H1 (cell line): ENCODE data around the gene SH3TC2. TPM values are rescaled to one million over a fixed set of nuclear protein-coding genes. Genes with fewer than 3 reads are reported as not detected.

Experiments
- CTCF ChIA-PET: fragments of 300-600 bp; sonication (Branson Sonifier 250); formaldehyde crosslinking; loops from one replicate; lab custom pipeline; 2021; ENCODE audit not compliant: partially characterized antibody; lab: Charles Lee
- POLR2A ChIA-PET: fragments of 300-600 bp; sonication (Branson Sonifier 250); formaldehyde crosslinking; loops from one replicate; lab custom pipeline; 2021; ENCODE audit warnings: inconsistent platforms; ENCODE audit not compliant: partially characterized antibody; lab: Charles Lee
- DNase-seq, 2 experiments: peaks; one replicate each; pipeline versions ENCODE4 v3.0.0 to v3.0.0-alpha.2; 2010 to 2022; ENCODE audit warnings: low spot score in 2 of 2, low read depth in 1 of 2, mixed read lengths in 1 of 2
- FAIRE-seq: peaks from 2 replicates; lab custom pipeline; 2011; peaks lifted over from hg19 to GRCh38; lab: Jason Lieb, UNC
- H2AFZ ChIP-seq: 2 replicates; pipeline ENCODE4 v1.8.1; 2012; ENCODE audit warnings: low read length, inconsistent platforms
- H2AK5ac ChIP-seq: 2 replicates; pipeline ENCODE4 v1.6.1; 2013; ENCODE audit warnings: low read depth, low read length
- H2BK120ac ChIP-seq: replicated peaks from 2 replicates; pipeline ENCODE3; 2013; ENCODE audit warnings: low read depth, low read length, inconsistent platforms
- H2BK12ac ChIP-seq: 2 replicates; pipeline ENCODE4 v1.6.1; 2013; ENCODE audit warnings: low read depth, low read length
- H2BK15ac ChIP-seq: 2 replicates; pipeline ENCODE4 v1.6.1; 2013; ENCODE audit warnings: low read length
- H2BK20ac ChIP-seq: 2 replicates; pipeline ENCODE4 v1.6.1; 2013; ENCODE audit warnings: low read length
- H2BK5ac ChIP-seq: 2 replicates; pipeline ENCODE4 v1.6.1; 2013; ENCODE audit warnings: low read depth, low read length
- H3K14ac ChIP-seq: 2 replicates; pipeline ENCODE4 v1.6.1; 2013; ENCODE audit warnings: inconsistent platforms; ENCODE audit not compliant: insufficient read length
- H3K18ac ChIP-seq: 2 replicates; pipeline ENCODE4 v1.6.1; 2013; ENCODE audit warnings: low read length; ENCODE audit errors: extremely low read depth
- H3K23ac ChIP-seq: 2 replicates; pipeline ENCODE4 v1.6.1; 2013; ENCODE audit warnings: inconsistent platforms; ENCODE audit not compliant: insufficient read length
- H3K23me2 ChIP-seq: 2 replicates; pipeline ENCODE4 v1.6.1; 2013; ENCODE audit warnings: low read depth, low read length
- H3K27ac ChIP-seq: 2 replicates; pipeline ENCODE4 v1.6.1; 2011; ENCODE audit warnings: low read depth, low read length, inconsistent platforms
- H3K27me3 ChIP-seq, 4 experiments: replicated peaks in 1 of 4; 1 replicate in 1 of 4; 2 replicates in 3 of 4; pipeline versions ENCODE4 v1.6.1 to v1.8.1; 2011 to 2013; ENCODE audit warnings: low read length in 3 of 4, mild to moderate bottlenecking in 3 of 4, inconsistent platforms in 2 of 4, mixed read lengths in 2 of 4, moderate library complexity in 1 of 4; ENCODE audit not compliant: control insufficient read depth in 3 of 4, insufficient read depth in 3 of 4; ENCODE audit errors: extremely low read depth in 1 of 4
- H3K36me3 ChIP-seq, 4 experiments: 2 replicates each; pipeline versions ENCODE4 v1.6.1 to v1.8.1; 2011 to 2013; ENCODE audit warnings: mild to moderate bottlenecking in 4 of 4, low read length in 3 of 4, moderate library complexity in 2 of 4, control low read depth in 1 of 4, inconsistent platforms in 1 of 4; ENCODE audit not compliant: insufficient read depth in 4 of 4, control insufficient read depth in 2 of 4
- H3K4ac ChIP-seq: replicated peaks from 2 replicates; pipeline ENCODE3; 2013; ENCODE audit warnings: low read length, low read depth, mixed read lengths, inconsistent platforms; ENCODE audit not compliant: insufficient read length
- H3K4me1 ChIP-seq, 4 experiments: replicated peaks in 1 of 4; 1 replicate in 1 of 4; 2 replicates in 3 of 4; pipeline versions ENCODE4 v1.6.1 to v1.8.1; 2011 to 2013; ENCODE audit warnings: low read length in 3 of 4, inconsistent platforms in 2 of 4, mixed read lengths in 1 of 4; ENCODE audit not compliant: insufficient read depth in 4 of 4, control insufficient read depth in 3 of 4
- H3K4me2 ChIP-seq, 2 experiments: 2 replicates each; pipeline versions ENCODE4 v1.6.1 to v1.8.1; 2011 to 2013; ENCODE audit warnings: low read depth in 2 of 2, low read length in 2 of 2, control low read depth in 1 of 2, inconsistent platforms in 1 of 2, mild to moderate bottlenecking in 1 of 2; ENCODE audit not compliant: insufficient read depth in 1 of 2
- H3K4me3 ChIP-seq, 4 experiments: fragments of 200-600, 300-600 bp in 1 of 4; sonication (generic), shearing (Covaris generic), sonication (Bioruptor Twin) in 1 of 4; 2 replicates each; pipeline versions ENCODE4 v1.5.1 to v1.8.1; 2011 to 2016; ENCODE audit warnings: low read length in 4 of 4, low read depth in 3 of 4, control low read depth in 2 of 4, inconsistent platforms in 2 of 4, mild to moderate bottlenecking in 2 of 4, mixed read lengths in 1 of 4, moderate library complexity in 1 of 4; ENCODE audit not compliant: insufficient read depth in 2 of 4; ENCODE audit errors: extremely low read depth in 1 of 4
- H3K56ac ChIP-seq: replicated peaks from 2 replicates; pipeline ENCODE3; 2013; ENCODE audit warnings: low read depth, mild to moderate bottlenecking, mixed read lengths, low read length, inconsistent platforms; ENCODE audit not compliant: insufficient read length
- H3K79me1 ChIP-seq: 2 replicates; pipeline ENCODE4 v1.6.1; 2013; ENCODE audit warnings: low read depth, low read length, control low read depth
- H3K79me2 ChIP-seq, 2 experiments: 2 replicates each; pipeline versions ENCODE4 v1.6.1 to v1.8.1; 2012 to 2013; ENCODE audit warnings: low read length in 2 of 2, mild to moderate bottlenecking in 2 of 2, inconsistent platforms in 1 of 2; ENCODE audit not compliant: insufficient read depth in 2 of 2, control insufficient read depth in 1 of 2
- H3K9ac ChIP-seq, 4 experiments: replicated peaks in 1 of 4; 1 replicate in 1 of 4; 2 replicates in 3 of 4; pipeline versions ENCODE4 v1.6.1 to v1.8.1; 2011 to 2013; ENCODE audit warnings: low read depth in 3 of 4, low read length in 3 of 4, control low read depth in 2 of 4, mild to moderate bottlenecking in 2 of 4, moderate library complexity in 2 of 4, inconsistent platforms in 1 of 4; ENCODE audit errors: extremely low read depth in 1 of 4
- H3K9me3 ChIP-seq, 2 experiments: 2 replicates each; pipeline versions ENCODE4 v1.6.1 to v1.8.1; 2012 to 2013; ENCODE audit warnings: mild to moderate bottlenecking in 2 of 2, moderate library complexity in 2 of 2, control low read depth in 1 of 2, inconsistent platforms in 1 of 2, low read depth in 1 of 2, low read length in 1 of 2, mixed read lengths in 1 of 2; ENCODE audit not compliant: insufficient read depth in 2 of 2
- H4K20me1 ChIP-seq, 2 experiments: replicated peaks in 1 of 2; 2 replicates each; pipeline versions ENCODE3 to v1.8.1; 2011 to 2013; ENCODE audit warnings: inconsistent platforms in 2 of 2, low read length in 2 of 2, mild to moderate bottlenecking in 1 of 2; ENCODE audit not compliant: insufficient read depth in 2 of 2, control insufficient read depth in 1 of 2
- H4K5ac ChIP-seq: 2 replicates; pipeline ENCODE4 v1.6.1; 2013; ENCODE audit warnings: low read length, low read depth, mixed read lengths, inconsistent platforms; ENCODE audit not compliant: insufficient read length
- H4K8ac ChIP-seq: 2 replicates; pipeline ENCODE4 v1.8.0; 2013; ENCODE audit warnings: mild to moderate bottlenecking, moderate library complexity, low read length, inconsistent platforms; ENCODE audit not compliant: insufficient read depth; ENCODE audit errors: extremely low read depth
- H4K91ac ChIP-seq: replicated peaks from 2 replicates; pipeline ENCODE3; 2013; ENCODE audit warnings: low read length, mixed read lengths, inconsistent platforms; ENCODE audit not compliant: insufficient read length
- JUN ChIP-seq: IDR thresholded peaks from 2 replicates; pipeline ENCODE4 v1.6.1; 2011; ENCODE audit warnings: low read depth, mild to moderate bottlenecking, improper control_type of control experiment, low read length
- PHF8 ChIP-seq: fragments of 200-600 bp; sonication (generic); conservative IDR thresholded peaks from 2 replicates; pipeline ENCODE4 v1.7.1; 2012; ENCODE audit warnings: low read depth, mild to moderate bottlenecking, inconsistent platforms, low read length, moderate library complexity
- RFX5 ChIP-seq: IDR thresholded peaks from 2 replicates; pipeline ENCODE4 v1.6.1; 2011; ENCODE audit warnings: low read depth, low read length, improper control_type of control experiment, borderline replicate concordance
- WGBS, 2 experiments: shearing (Covaris generic) in 1 of 2; methylation state at CpG; one replicate each; pipeline versions ENCODE4 v1.1.6 to v1.1.7; 2013 to 2015; ENCODE audit warnings: low lambda C conversion rate in 2 of 2, mixed read lengths in 2 of 2, inconsistent platforms in 1 of 2, low coverage in 1 of 2, missing lambda C conversion rate in 1 of 2; ENCODE audit not compliant: insufficient replicate concordance in 2 of 2, insufficient coverage in 1 of 2, insufficient read length in 1 of 2; ENCODE audit errors: extremely low coverage in 1 of 2, missing lambda C conversion rate in 1 of 2; 5-methylcytosine and 5-hydroxymethylcytosine counted together
- polyA plus RNA-seq, 7 experiments: library from polyadenylated mRNA; depleted of rRNA in 3 of 7; stranded (reverse) in 5 of 7; unstranded in 2 of 7; fragments of >200 nt in 5 of 7; fragments of 200-250 nt in 2 of 7; gene quantifications; 1 replicate in 5 of 7; 2 replicates in 1 of 7; 4 replicates in 1 of 7; pipeline versions ENCODE4 v1.2.1 to v1.2.3, GENCODE V29; 2011 to 2013; ENCODE audit warnings: missing spikeins in 2 of 7, mixed read lengths in 2 of 7
- total RNA-seq: library from RNA; stranded (reverse); fragmentation: NEBNext Ultra II Directional; extraction: Animal tissue kit (Norgen Biotek cat#: 25700); gene quantifications from 2 replicates; pipeline ENCODE4 v1.2.1, GENCODE V29; 2021

The SH3TC2 gene
- total and polyA plus RNA-seq, 2 of the 8 experiments (the other 6 are each of a cell fraction or from before 2014, with no cell fraction given): 0.11 to 0.80 TPM

DNA sequence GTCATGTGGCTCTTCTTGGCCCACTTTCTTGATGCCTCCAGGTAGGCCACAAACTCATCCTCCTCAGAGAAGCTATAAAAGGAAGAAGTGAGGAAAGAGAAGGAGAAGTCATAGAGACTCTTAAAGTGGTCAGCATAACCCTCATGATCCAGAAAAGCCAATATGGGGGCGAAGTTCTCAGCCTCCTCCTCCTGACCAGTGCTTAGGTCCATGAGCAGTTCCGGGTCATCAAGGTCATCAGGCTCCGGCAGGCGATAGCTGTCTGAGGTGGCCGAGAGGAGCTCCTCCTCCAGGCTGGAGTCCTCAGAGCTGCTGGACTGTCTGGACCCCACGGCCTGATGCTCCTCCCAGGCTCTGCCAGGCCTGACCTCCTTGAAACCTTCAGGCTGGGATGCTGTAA is 34.7 kb downstream of the SH3TC2 start:
- Histone ChIP-seq H2BK5ac (no peak overlapping the region), H4K91ac (no peak overlapping the region), H3K14ac (no peak overlapping the region), H3K36me3 (no peaks in the 10 kb centered on the region), H2BK15ac (no peak overlapping the region), H3K79me2 (no peaks in the 10 kb centered on the region), H3K27me3 (no peaks in the 10 kb centered on the region), H4K20me1 (no peaks in the 10 kb centered on the region), H3K4me3 (no peak overlapping the region), H3K4me2 (no peak overlapping the region), H4K5ac (no peak overlapping the region), H3K23ac (no peak overlapping the region), H3K56ac (no peak overlapping the region), H2AK5ac (no peak overlapping the region), H3K79me1 (no peaks in the 10 kb centered on the region), H3K18ac (no peak overlapping the region), H3K23me2 (no peaks in the 10 kb centered on the region), H3K9me3 (no peaks in the 10 kb centered on the region; a peak in 1 of 4 replicates), H3K9ac (no peak overlapping the region), H2AFZ (no peak overlapping the region), H4K8ac (no peak overlapping the region), H2BK12ac (no peak overlapping the region), H3K4ac (no peak overlapping the region), H2BK120ac (no peak overlapping the region), H2BK20ac (no peak overlapping the region), H3K4me1 (no peaks in the 10 kb centered on the region), H3K27ac (no peak overlapping the region)
- ChIA-PET POLR2A (no interaction called here), CTCF (interaction anchor here (0.5 to 17.3 kb wide), 3 partner anchors 70 to 293 kb away, joined by 3 to 444 read pairs (median 3); no protein-coding TSS in a partner anchor)
- 95% methylated on average over 6 of the region's 6 CpGs; no CpG with 5 or more reads in 1 of the 2 experiments for WGBS, 2 experiments
- no peak for FAIRE-seq
- no peak for DNase-seq
- no peak for TF ChIP-seq JUN
- no peak for TF ChIP-seq PHF8
- no peak for TF ChIP-seq RFX5
